Prostate gland (tissue), 2 donors: Measurements from ENCODE around the gene SCAMP4. TPM values are rescaled to one million over a fixed set of nuclear protein-coding genes. Genes with fewer than 3 reads are reported as not detected.

Source experiments
- DNase-seq: peaks from one replicate; pipeline ENCODE4 v3.0.0-alpha.2; 2019; ENCODE audit warnings: low spot score
- H3K27ac ChIP-seq, 2 donors: fragments of 200-600 bp; sonication (generic); 2 replicates each; pipeline ENCODE4 v1.5.1; 2017 to 2019
- H3K27me3 ChIP-seq: fragments of 200-600 bp; sonication (generic); replicated peaks from 2 replicates; pipeline ENCODE4 v1.5.1; 2019; ENCODE audit not compliant: insufficient read depth
- H3K36me3 ChIP-seq, 2 donors: fragments of 200-600 bp; sonication (generic); 1 replicate in 1 of 2; 2 replicates in 1 of 2; pipeline versions ENCODE4 v1.5.1 to v1.8.1; 2017 to 2019
- H3K4me1 ChIP-seq: fragments of 200-600 bp; sonication (generic); replicated peaks from 2 replicates; pipeline ENCODE4 v1.5.1; 2019
- H3K4me3 ChIP-seq, 2 donors: fragments of 200-600 bp; sonication (generic); 2 replicates each; pipeline ENCODE4 v1.5.1; 2017 to 2019
- H3K9me3 ChIP-seq: fragments of 200-600 bp; sonication (generic); 2 replicates; pipeline ENCODE4 v1.5.1; 2017
- POLR2A ChIP-seq: fragments of 450-650 bp; IDR thresholded peaks from one replicate; pipeline ENCODE4 v1.6.1; 2016; ENCODE audit warnings: antibody characterized with exemption, mild to moderate bottlenecking
- POLR2AphosphoS5 ChIP-seq: sonication (generic); formaldehyde crosslinking; IDR thresholded peaks from one replicate; pipeline ENCODE4 v1.6.1; 2017; ENCODE audit warnings: antibody characterized with exemption
- WGBS: methylation state at CpG from one replicate; pipeline ENCODE4 v1.1.5; 2018; 5-methylcytosine and 5-hydroxymethylcytosine counted together
- intact Hi-C: fragments of 100-400 bp; cut with DNase I; formaldehyde crosslinking; loops from one replicate; pipeline ENCODE4 v1.14.2; 2022
- total RNA-seq, 2 donors: library from RNA; depleted of rRNA; stranded (reverse); fragments of >200 nt; gene quantifications; one replicate each; pipeline ENCODE4 v1.1.0, GENCODE V29; 2016
- TF ChIP-seq, protein P1 (sequence below), 4 experiments: fragments of 200-600 bp in 2 of 4; fragments of 450-650 bp in 2 of 4; sonication (generic) in 2 of 4; IDR thresholded peaks; 1 replicate in 3 of 4; 2 replicates in 1 of 4; pipeline ENCODE4 v1.5.1; 2016 to 2019; ENCODE audit warnings: antibody characterized with exemption in 4 of 4, mild to moderate bottlenecking in 2 of 4, moderate library complexity in 2 of 4

The SCAMP4 gene
- total RNA-seq, 2 donors from 2014 or later: 161 to 248 TPM

DNA sequence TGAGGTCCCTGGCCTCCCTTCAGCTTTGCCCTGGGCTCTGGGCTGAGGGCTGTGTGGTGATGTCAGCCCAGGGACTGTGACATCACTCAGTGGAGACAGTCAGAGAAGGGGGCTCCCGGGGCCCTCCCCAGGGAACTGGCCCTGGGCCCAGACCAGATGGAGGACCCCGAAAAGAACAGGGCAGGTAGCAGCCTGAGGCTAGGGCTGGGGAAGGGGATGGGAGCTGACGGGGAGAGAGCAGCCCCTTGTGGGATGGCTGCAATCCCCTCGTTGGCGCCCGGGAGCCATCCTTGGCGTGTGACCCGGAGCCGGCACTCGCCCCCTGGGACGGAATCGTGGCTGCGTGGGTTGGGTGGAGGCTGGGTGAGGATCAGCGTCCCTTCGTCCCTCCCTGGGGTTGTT lies 49.3 kb downstream of the SCAMP4 start:
- Histone ChIP-seq H3K27ac (no peak overlapping the region), H3K27me3 (no peaks in the 10 kb centered on the region), H3K9me3 (no peaks in the 10 kb centered on the region), H3K4me3 (no peak overlapping the region), H3K36me3 (no peaks in the 10 kb centered on the region), H3K4me1 (no peaks in the 10 kb centered on the region)
- DNase-seq: no peak
- intact Hi-C loops: no loop called here
- 94% methylated on average over 15 of the region's 15 CpGs for WGBS
- TF ChIP-seq POLR2AphosphoS5: no peak
- no peak for TF ChIP-seq POLR2A
- TF ChIP-seq, protein P1, sequence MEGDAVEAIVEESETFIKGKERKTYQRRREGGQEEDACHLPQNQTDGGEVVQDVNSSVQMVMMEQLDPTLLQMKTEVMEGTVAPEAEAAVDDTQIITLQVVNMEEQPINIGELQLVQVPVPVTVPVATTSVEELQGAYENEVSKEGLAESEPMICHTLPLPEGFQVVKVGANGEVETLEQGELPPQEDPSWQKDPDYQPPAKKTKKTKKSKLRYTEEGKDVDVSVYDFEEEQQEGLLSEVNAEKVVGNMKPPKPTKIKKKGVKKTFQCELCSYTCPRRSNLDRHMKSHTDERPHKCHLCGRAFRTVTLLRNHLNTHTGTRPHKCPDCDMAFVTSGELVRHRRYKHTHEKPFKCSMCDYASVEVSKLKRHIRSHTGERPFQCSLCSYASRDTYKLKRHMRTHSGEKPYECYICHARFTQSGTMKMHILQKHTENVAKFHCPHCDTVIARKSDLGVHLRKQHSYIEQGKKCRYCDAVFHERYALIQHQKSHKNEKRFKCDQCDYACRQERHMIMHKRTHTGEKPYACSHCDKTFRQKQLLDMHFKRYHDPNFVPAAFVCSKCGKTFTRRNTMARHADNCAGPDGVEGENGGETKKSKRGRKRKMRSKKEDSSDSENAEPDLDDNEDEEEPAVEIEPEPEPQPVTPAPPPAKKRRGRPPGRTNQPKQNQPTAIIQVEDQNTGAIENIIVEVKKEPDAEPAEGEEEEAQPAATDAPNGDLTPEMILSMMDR (IDR thresholded peaks at IDR 0.05): no peak

DNA sequence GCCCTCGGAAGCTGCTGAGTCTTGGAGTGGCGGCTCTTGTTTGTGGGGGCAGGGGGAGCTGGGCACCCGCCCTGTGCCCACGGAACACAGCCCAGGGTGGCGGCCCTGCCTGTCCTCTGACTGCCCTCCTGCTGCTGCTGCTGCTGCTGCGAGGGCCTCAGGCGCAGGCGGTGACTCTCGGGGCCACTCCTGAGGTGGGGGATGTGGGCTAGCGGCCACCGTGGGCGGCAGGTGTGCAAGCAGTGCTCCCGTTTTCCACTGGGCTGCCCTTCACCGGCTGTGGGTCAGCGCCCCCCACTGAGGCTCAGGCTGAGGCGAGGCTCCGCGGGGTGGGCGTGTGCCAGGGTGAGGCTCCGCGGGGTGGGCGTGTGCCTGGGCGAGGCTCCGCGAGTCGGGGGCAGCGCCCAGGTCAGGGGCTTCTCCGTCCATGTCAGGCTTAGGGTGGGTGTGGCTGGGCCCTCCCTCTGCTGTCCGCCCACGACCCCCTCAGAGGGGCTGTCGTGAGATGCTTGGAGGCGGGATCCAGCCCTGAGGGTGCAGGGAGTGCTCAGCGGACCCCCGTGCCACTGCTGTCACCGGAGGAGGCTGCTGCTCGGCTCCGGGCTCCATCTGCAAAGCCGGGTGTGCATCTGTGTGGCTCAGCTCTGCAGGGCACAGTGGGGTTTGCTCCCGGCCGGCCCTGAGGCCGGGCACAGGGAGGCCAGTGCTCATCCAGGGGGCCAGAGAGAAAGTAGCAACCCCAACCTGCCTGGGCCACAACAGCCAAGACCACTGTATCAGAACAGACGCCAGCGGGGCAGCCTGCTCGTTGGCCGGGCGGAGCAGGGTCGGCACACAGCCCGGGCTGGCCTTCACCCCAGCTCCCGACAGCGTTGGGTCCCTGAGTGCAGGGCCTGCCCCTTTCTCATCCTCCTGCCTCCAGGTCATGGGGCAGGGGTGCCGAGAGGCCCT lies 50.2 kb downstream of the SCAMP4 start:
- intact Hi-C loops: no loop called here
- H3K36me3 ChIP-seq: no peaks in the 10 kb centered on the region
- TF ChIP-seq POLR2AphosphoS5 (no peak), POLR2A (no peak)
- TF ChIP-seq, protein P1 (IDR thresholded peaks at IDR 0.05): no peak
- no peak overlapping the region for H3K27ac ChIP-seq
- no peak for DNase-seq
- no peaks in the 10 kb centered on the region for H3K27me3 ChIP-seq
- WGBS: 79% methylated on average over 47 of the region's 51 CpGs
- H3K9me3 ChIP-seq: no peaks in the 10 kb centered on the region
- no peak overlapping the region for H3K4me3 ChIP-seq
- no peaks in the 10 kb centered on the region for H3K4me1 ChIP-seq

DNA sequence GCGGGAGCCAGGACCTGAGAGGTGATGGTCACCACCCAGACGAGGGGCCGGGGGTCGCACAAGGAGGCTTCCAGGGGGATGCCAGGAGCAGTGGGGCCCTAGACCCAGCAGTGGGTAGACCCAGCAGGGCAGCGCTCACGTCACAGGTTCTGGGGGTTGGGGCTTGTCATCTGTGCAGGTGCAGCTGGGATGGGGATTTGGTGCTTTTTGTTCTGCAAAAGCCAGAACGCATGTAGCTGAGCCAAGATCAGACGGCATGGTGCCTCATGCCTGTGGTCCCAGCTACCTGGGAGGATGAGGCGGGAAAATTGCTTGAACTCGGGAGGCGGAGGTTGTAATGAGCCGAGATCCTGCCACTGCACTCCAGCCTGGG lies 50.9 kb downstream of the SCAMP4 start:
- H3K27ac ChIP-seq: no peak overlapping the region
- no peak overlapping the region for H3K4me3 ChIP-seq
- no peaks in the 10 kb centered on the region for H3K4me1 ChIP-seq
- 90% methylated on average over 10 of the region's 12 CpGs for WGBS
- no peaks in the 10 kb centered on the region for H3K27me3 ChIP-seq
- H3K9me3 ChIP-seq: no peaks in the 10 kb centered on the region
- TF ChIP-seq, protein P1 (IDR thresholded peaks at IDR 0.05): no peak
- TF ChIP-seq POLR2A: no peak
- no peak for TF ChIP-seq POLR2AphosphoS5
- no peaks in the 10 kb centered on the region for H3K36me3 ChIP-seq
- no peak for DNase-seq
- intact Hi-C loops: no loop called here

DNA sequence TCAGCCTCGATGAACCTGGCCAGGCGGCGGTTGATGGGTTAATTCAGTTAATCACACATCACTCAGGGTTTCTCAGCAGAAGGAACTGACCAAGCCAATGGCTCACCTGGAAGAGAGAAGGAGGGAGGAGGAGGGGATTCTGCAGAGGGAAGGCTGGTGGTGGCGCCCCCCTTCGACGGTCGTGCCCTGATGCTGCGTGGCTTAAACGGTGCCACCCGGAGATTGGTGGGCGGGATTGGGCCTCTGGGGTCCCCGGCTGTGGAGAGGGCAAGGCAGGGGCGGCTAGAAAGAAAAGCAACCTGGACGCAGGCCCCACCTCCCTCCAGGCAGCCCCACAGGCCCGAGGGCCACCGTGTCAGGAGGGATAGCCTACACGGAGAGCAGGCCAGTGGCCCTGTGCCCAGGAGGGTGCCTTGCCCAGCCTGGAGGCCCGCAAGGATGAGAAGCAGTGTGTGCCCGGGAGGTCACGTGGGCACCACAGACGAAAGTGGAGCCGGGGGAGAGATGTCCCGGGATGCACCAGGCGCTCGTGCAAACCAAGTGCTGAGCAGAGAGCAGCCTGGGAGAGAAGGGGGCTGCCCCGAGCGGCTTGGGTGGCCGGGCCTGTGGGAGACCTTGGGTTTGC lies 51.8 kb downstream of the SCAMP4 start:
- H3K9me3 ChIP-seq: no peaks in the 10 kb centered on the region
- intact Hi-C loops: no loop called here

More for the DNA sequence above, 51.8 kb downstream of the SCAMP4 start:
- no peak for TF ChIP-seq POLR2AphosphoS5
- no peak for TF ChIP-seq POLR2A
- TF ChIP-seq, protein P1 (IDR thresholded peaks at IDR 0.05): no peak
- H3K27me3 ChIP-seq: no peaks in the 10 kb centered on the region
- no peak overlapping the region for H3K27ac ChIP-seq
- H3K4me1 ChIP-seq: no peaks in the 10 kb centered on the region
- 56% methylated on average over 28 of the region's 28 CpGs for WGBS
- DNase-seq: no peak
- no peaks in the 10 kb centered on the region for H3K36me3 ChIP-seq
- no peak overlapping the region for H3K4me3 ChIP-seq
